BLaER1 treated with 17β-estradiol and CSF1 and Interleukin-3, amounts not matched to agents 10 nM and 100 nM (cell line): ENCODE measurements around the gene DDX1.
A peak's percentile ranks its signal among the peaks of the same experiment; 100 is the strongest.

Experiments used
- H3K27ac ChIP-seq, 11 experiments: shearing (Covaris generic); formaldehyde crosslinking; 2 replicates each; pipeline ENCODE4 v1.8.1; 2022
- H3K27me3 ChIP-seq, 11 experiments: shearing (Covaris generic); formaldehyde crosslinking; 2 replicates each; pipeline ENCODE4 v1.8.1; 2022
- H3K36me3 ChIP-seq, 11 experiments: shearing (Covaris generic); formaldehyde crosslinking; 2 replicates each; pipeline ENCODE4 v1.8.1; 2022
- H3K4me1 ChIP-seq, 10 experiments: shearing (Covaris generic); formaldehyde crosslinking; 2 replicates each; pipeline ENCODE4 v1.8.1; 2022
- H3K4me2 ChIP-seq, 11 experiments: shearing (Covaris generic); formaldehyde crosslinking; 2 replicates each; pipeline ENCODE4 v1.8.1; 2022
- H3K4me3 ChIP-seq, 10 experiments: shearing (Covaris generic); formaldehyde crosslinking; 2 replicates each; pipeline ENCODE4 v1.8.1; 2022
- H3K9ac ChIP-seq, 11 experiments: shearing (Covaris generic); formaldehyde crosslinking; 2 replicates each; pipeline ENCODE4 v1.8.1; 2022
- H3K9me3 ChIP-seq, 11 experiments: shearing (Covaris generic); formaldehyde crosslinking; replicated peaks in 1 of 11; 2 replicates each; pipeline ENCODE4 v1.8.1; 2022
- H4K20me1 ChIP-seq, 11 experiments: shearing (Covaris generic); formaldehyde crosslinking; 2 replicates each; pipeline ENCODE4 v1.8.1; 2022
- Cebpa-rat ChIP-seq, 11 experiments: shearing (Covaris generic); IDR thresholded peaks; 2 replicates each; pipeline ENCODE4 v1.8.1; 2022

Gene DDX1

GRCh38 chr2:15655123-15655887, 63.6 kb downstream of the DDX1 start:
- TF ChIP-seq Cebpa-rat (IDR thresholded peaks at IDR 0.05), result no peak
- Histone ChIP-seq H3K4me3 (no peak overlapping the region), H3K27me3 (no peaks in the 10 kb centered on the region), H3K9me3 (peaks cover 0 to 8% (median 0%) of the 10 kb centered on the region in 11 experiments; a peak in 1 of 22 replicates), H3K4me1 (peaks cover 1 to 12% (median 9%) of the 10 kb centered on the region in 10 experiments; a peak in 16 of 20 replicates), H3K9ac (no peak overlapping the region), H4K20me1 (no peaks in the 10 kb centered on the region), H3K27ac (no peak overlapping the region), H3K36me3 (no peaks in the 10 kb centered on the region), H3K4me2 (no peak overlapping the region)

DNA sequence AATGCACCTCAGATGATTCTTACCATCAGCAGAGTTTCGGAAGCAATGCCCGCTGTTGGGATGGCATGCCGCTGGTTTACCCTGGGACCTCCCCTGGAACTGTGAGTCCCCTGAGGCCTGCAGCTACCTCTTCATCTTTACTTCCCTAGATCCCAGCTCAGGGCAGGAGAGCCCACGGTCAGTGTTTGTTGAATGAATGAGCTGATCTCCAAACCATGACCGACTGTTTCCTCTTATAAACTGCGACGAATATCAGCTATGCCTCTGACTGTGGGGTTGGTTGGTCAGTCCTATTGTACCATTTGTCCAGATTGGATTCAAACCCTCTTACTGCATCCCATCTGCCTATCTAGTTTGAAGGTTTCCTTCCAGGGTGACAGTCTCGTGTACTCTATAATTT, 64.4 kb downstream of the DDX1 start:
- TF ChIP-seq Cebpa-rat (IDR thresholded peaks at IDR 0.05), result no peak
- no peaks in the 10 kb centered on the region for H3K27me3 ChIP-seq

GRCh38 chr2:15657759-15658158, 66.1 kb downstream of the DDX1 start:
- no peak overlapping the region for H3K9ac ChIP-seq
- no peaks in the 10 kb centered on the region for H4K20me1 ChIP-seq
- peaks cover 0 to 18% (median 0%) of the 10 kb centered on the region in 10 experiments; a peak in 5 of 20 replicates for H3K4me1 ChIP-seq
- H3K9me3 ChIP-seq, result peaks cover 0 to 8% (median 0%) of the 10 kb centered on the region in 11 experiments; a peak in 1 of 22 replicates
- no peak overlapping the region for H3K4me3 ChIP-seq
- peak overlapping the region in 2 of 11 experiments; percentile 37 to 46; a peak in 5 of 22 replicates for H3K4me2 ChIP-seq
- no peak overlapping the region for H3K27ac ChIP-seq
- TF ChIP-seq Cebpa-rat (IDR thresholded peaks at IDR 0.05), result no peak
- H3K36me3 ChIP-seq, result no peaks in the 10 kb centered on the region
- no peaks in the 10 kb centered on the region for H3K27me3 ChIP-seq

More for the DNA sequence above, 64.4 kb downstream of the DDX1 start:
- Histone ChIP-seq H3K9me3 (peaks cover 0 to 8% (median 0%) of the 10 kb centered on the region in 11 experiments; a peak in 1 of 22 replicates), H3K36me3 (no peaks in the 10 kb centered on the region), H3K4me1 (peaks cover 0 to 17% (median 2%) of the 10 kb centered on the region in 10 experiments; a peak in 10 of 20 replicates), H4K20me1 (no peaks in the 10 kb centered on the region), H3K4me2 (no peak overlapping the region), H3K4me3 (no peak overlapping the region), H3K9ac (no peak overlapping the region), H3K27ac (no peak overlapping the region)

DNA sequence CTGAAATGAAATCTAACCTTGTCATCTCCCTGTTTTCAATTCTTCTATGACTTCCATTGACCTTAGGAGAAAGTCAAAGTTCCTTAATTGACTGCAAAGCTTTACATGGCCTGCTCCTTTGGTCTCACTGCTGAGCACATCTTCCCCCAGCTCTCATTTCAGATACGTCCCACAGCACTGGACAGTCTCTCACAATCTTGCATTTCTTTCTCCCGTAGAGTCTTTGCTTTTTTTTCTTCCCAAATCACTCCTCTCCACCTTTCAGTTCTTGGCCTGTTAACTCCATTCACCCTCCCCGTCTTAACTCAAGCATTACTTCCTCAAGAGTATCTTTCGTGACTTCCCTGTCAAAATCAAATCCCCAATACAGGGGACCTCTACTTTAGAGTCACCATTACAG, 67.2 kb downstream of the DDX1 start:
- Histone ChIP-seq H4K20me1 (no peaks in the 10 kb centered on the region), H3K36me3 (no peaks in the 10 kb centered on the region), H3K27me3 (no peaks in the 10 kb centered on the region), H3K27ac (no peak overlapping the region), H3K9ac (no peak overlapping the region), H3K9me3 (peaks cover 0 to 10% (median 2%) of the 10 kb centered on the region in 11 experiments; a peak in 5 of 22 replicates), H3K4me3 (no peak overlapping the region), H3K4me1 (peaks cover 0 to 18% (median 0%) of the 10 kb centered on the region in 10 experiments; a peak in 5 of 20 replicates), H3K4me2 (no peak overlapping the region)
- no peak for TF ChIP-seq Cebpa-rat (IDR thresholded peaks at IDR 0.05)

GRCh38 chr2:15660491-15661294, 69.0 kb downstream of the DDX1 start:
- peaks cover 0 to 14% (median 4%) of the 10 kb centered on the region in 11 experiments; a peak in 5 of 22 replicates for H3K9me3 ChIP-seq
- H3K27me3 ChIP-seq, result no peaks in the 10 kb centered on the region
- H4K20me1 ChIP-seq, result no peaks in the 10 kb centered on the region
- no peak overlapping the region for H3K4me3 ChIP-seq
- TF ChIP-seq Cebpa-rat (IDR thresholded peaks at IDR 0.05), result peak in 1 of 11 experiments; percentile 31; a peak in 1 of 22 replicates
- peaks cover 0 to 18% (median 0%) of the 10 kb centered on the region in 10 experiments; a peak in 5 of 20 replicates for H3K4me1 ChIP-seq
- H3K36me3 ChIP-seq, result no peaks in the 10 kb centered on the region
- no peak overlapping the region for H3K9ac ChIP-seq
- no peak overlapping the region for H3K4me2 ChIP-seq
- no peak overlapping the region for H3K27ac ChIP-seq

DNA sequence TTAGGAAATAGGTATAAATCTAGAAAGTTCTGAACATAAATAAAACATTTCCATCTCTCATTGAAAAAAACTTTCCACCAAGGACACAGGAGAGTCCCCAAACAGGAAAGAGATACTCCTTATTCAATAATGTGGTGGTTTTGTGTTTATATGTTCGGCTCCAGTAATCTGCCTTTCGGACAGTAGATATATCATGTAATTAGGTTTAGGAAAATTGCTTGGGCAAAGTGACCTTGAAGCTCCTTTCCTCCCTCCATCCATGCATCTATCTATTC, 69.6 kb downstream of the DDX1 start:
- Histone ChIP-seq H3K27ac (no peak overlapping the region), H3K36me3 (no peaks in the 10 kb centered on the region), H3K4me1 (peaks cover 0 to 18% (median 0%) of the 10 kb centered on the region in 10 experiments; a peak in 5 of 20 replicates), H3K9ac (no peak overlapping the region), H3K27me3 (no peaks in the 10 kb centered on the region), H3K9me3 (peaks cover 0 to 14% (median 4%) of the 10 kb centered on the region in 11 experiments; a peak in 5 of 22 replicates), H4K20me1 (no peaks in the 10 kb centered on the region), H3K4me3 (no peak overlapping the region), H3K4me2 (no peak overlapping the region)
- TF ChIP-seq Cebpa-rat (IDR thresholded peaks at IDR 0.05), result no peak

DNA sequence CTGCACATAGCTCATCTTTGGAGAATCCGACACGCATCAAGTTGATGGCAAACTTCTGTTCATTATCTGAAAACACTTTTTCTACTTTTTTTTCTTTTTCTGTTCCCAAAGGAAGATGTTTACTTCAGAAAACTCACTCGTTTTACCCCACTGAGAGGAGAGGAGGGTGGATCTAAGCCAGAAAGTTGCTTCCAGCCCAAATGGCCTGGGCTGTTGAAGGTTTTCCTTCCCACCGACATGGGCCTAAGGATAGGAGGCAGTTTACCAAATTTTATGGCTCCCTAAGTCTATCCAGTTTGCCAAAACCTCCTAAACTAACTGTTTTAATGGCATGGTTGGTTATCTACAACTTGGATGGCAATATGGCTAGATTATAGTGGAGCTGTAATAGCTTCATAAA, 70.4 kb downstream of the DDX1 start:
- Histone ChIP-seq H3K9ac (no peak overlapping the region), H3K27ac (no peak overlapping the region), H3K36me3 (no peaks in the 10 kb centered on the region), H3K9me3 (peaks cover 0 to 14% (median 4%) of the 10 kb centered on the region in 11 experiments; a peak in 5 of 22 replicates), H3K4me3 (no peak overlapping the region), H3K4me2 (no peak overlapping the region), H4K20me1 (no peaks in the 10 kb centered on the region), H3K27me3 (no peaks in the 10 kb centered on the region), H3K4me1 (peaks cover 0 to 18% (median 0%) of the 10 kb centered on the region in 10 experiments; a peak in 5 of 20 replicates)
- no peak for TF ChIP-seq Cebpa-rat (IDR thresholded peaks at IDR 0.05)

GRCh38 chr2:15662579-15662978, 70.9 kb downstream of the DDX1 start:
- no peak overlapping the region for H3K27ac ChIP-seq
- no peaks in the 10 kb centered on the region for H3K27me3 ChIP-seq
- no peaks in the 10 kb centered on the region for H3K36me3 ChIP-seq
- no peak overlapping the region for H3K4me3 ChIP-seq
- H3K4me2 ChIP-seq, result no peak overlapping the region
- H4K20me1 ChIP-seq, result no peaks in the 10 kb centered on the region
- peaks cover 0 to 14% (median 4%) of the 10 kb centered on the region in 11 experiments; a peak in 5 of 22 replicates for H3K9me3 ChIP-seq
- H3K9ac ChIP-seq, result no peak overlapping the region
- no peak for TF ChIP-seq Cebpa-rat (IDR thresholded peaks at IDR 0.05)
- peaks cover 0 to 14% (median under 1%) of the 10 kb centered on the region in 10 experiments; a peak in 9 of 20 replicates for H3K4me1 ChIP-seq

- Histone ChIP-seq H3K9me3 (peaks cover 0 to 10% (median 4%) of the 10 kb centered on the region in 11 experiments; a peak in 5 of 22 replicates), H4K20me1 (no peaks in the 10 kb centered on the region), H3K4me3 (no peak overlapping the region), H3K4me1 (peaks cover 0 to 20% (median 12%) of the 10 kb centered on the region in 10 experiments; a peak in 12 of 20 replicates), H3K9ac (no peak overlapping the region), H3K36me3 (no peaks in the 10 kb centered on the region), H3K27me3 (no peaks in the 10 kb centered on the region), H3K4me2 (no peak overlapping the region), H3K27ac (no peak overlapping the region)
- no peak for TF ChIP-seq Cebpa-rat (IDR thresholded peaks at IDR 0.05)
Observed at GRCh38 chr2:15663802-15664201, 72.1 kb downstream of the DDX1 start.
